HepG2 (cell line): Measurements from ENCODE around the gene HRCT1. TPM values are rescaled to one million over a fixed set of nuclear protein-coding genes. Genes with fewer than 3 reads are reported as not detected.

Experiments
- ATAC-seq: fragments of 200-7000 bp; cut with Tn5 transposase; 3 replicates; pipeline ENCODE4 v1.9.1; 2020; ENCODE audit warnings: mild to moderate bottlenecking, moderate library complexity
- BruUV-seq: library from RNA; stranded (reverse); fragments of 400-500 nt; replicated peaks from 2 replicates; lab custom pipeline; 2021; lab: Mats Ljungman, UMichigan
- CTCF ChIA-PET: fragments of 300-600 bp; formaldehyde crosslinking; extraction: SDS; loops from one replicate; lab custom pipeline; 2021; ENCODE audit warnings: low total read pairs, inconsistent platforms, low intra/inter-chr PET ratio; lab: Yijun Ruan, JAX
- POLR2A ChIA-PET: fragments of 350-600 bp; sonication (Branson Sonifier 250); formaldehyde crosslinking; loops from one replicate; lab custom pipeline; 2020; ENCODE audit warnings: antibody characterized with exemption, inconsistent platforms; lab: Yijun Ruan, JAX
- DNase-seq: peaks from one replicate; pipeline ENCODE4 v3.0.0-alpha.2; 2015; ENCODE audit warnings: low spot score
- FAIRE-seq: peaks from 3 replicates; lab custom pipeline; 2011; peaks lifted over from hg19 to GRCh38; lab: Jason Lieb, UNC
- H2AFZ ChIP-seq: one replicate; pipeline ENCODE4 v1.6.1; 2011; ENCODE audit warnings: low read length, inconsistent platforms
- H3K27ac ChIP-seq: fragments of 300-600 bp; 3 replicates; pipeline ENCODE4 v1.8.0; 2011; ENCODE audit warnings: mixed run types, mild to moderate bottlenecking, mixed read lengths, low read length, inconsistent platforms; ENCODE audit not compliant: insufficient read depth; ENCODE audit errors: extremely low read length
- H3K27me3 ChIP-seq, 2 experiments: fragments of 200-600 bp in 1 of 2; 2 replicates in 1 of 2; 3 replicates in 1 of 2; pipeline versions ENCODE4 v1.6.0 to v1.8.0; 2011; ENCODE audit warnings: low read length in 2 of 2, mild to moderate bottlenecking in 2 of 2, moderate library complexity in 2 of 2, inconsistent platforms in 1 of 2; ENCODE audit not compliant: insufficient read depth in 2 of 2, control insufficient read depth in 1 of 2
- H3K36me3 ChIP-seq, 2 experiments: fragments of 200-600 bp in 1 of 2; replicated peaks in 1 of 2; 2 replicates in 1 of 2; 3 replicates in 1 of 2; pipeline versions ENCODE4 v1.5.1 to v1.8.0; 2011; ENCODE audit warnings: low read length in 2 of 2, inconsistent platforms in 1 of 2; ENCODE audit not compliant: insufficient read depth in 2 of 2, control insufficient read depth in 1 of 2
- H3K4me1 ChIP-seq: 2 replicates; pipeline ENCODE4 v1.5.1; 2012; ENCODE audit warnings: low read length, inconsistent platforms; ENCODE audit not compliant: insufficient read depth
- H3K4me2 ChIP-seq: 2 replicates; pipeline ENCODE4 v1.6.0; 2011; ENCODE audit warnings: low read depth, low read length, inconsistent platforms
- H3K4me3 ChIP-seq, 3 experiments: fragments of 200-600 bp in 1 of 3; sonication (generic), shearing (Covaris generic) in 1 of 3; replicated peaks in 1 of 3; 2 replicates each; pipeline ENCODE4 v1.5.1; 2011 to 2016; ENCODE audit warnings: low read length in 3 of 3, inconsistent platforms in 2 of 3, low read depth in 2 of 3, mild to moderate bottlenecking in 2 of 3, control low read depth in 1 of 3, mixed read lengths in 1 of 3; ENCODE audit not compliant: insufficient read depth in 1 of 3
- H3K79me2 ChIP-seq: one replicate; pipeline ENCODE4 v1.6.1; 2011; ENCODE audit warnings: low read length, inconsistent platforms; ENCODE audit not compliant: insufficient read depth
- H3K9ac ChIP-seq: 2 replicates; pipeline ENCODE4 v1.6.0; 2011; ENCODE audit warnings: mild to moderate bottlenecking, low read depth, low read length, inconsistent platforms; ENCODE audit not compliant: insufficient read depth
- H3K9me3 ChIP-seq: 2 replicates; pipeline ENCODE4 v1.5.1; 2012; ENCODE audit warnings: mild to moderate bottlenecking, low read length
- H4K20me1 ChIP-seq: 2 replicates; pipeline ENCODE4 v1.6.0; 2011; ENCODE audit warnings: inconsistent platforms, mild to moderate bottlenecking, low read length, moderate library complexity; ENCODE audit not compliant: insufficient read depth
- BRD4 ChIP-seq: sonication (generic); formaldehyde crosslinking; IDR thresholded peaks from 2 replicates; pipeline ENCODE4 v1.4.0; 2020; ENCODE audit warnings: missing genetic modification reagents
- HMG20A ChIP-seq: IDR thresholded peaks from 2 replicates; pipeline ENCODE4 v1.6.1; 2016; ENCODE audit warnings: borderline replicate concordance
- MTERF4 ChIP-seq: sonication (generic); formaldehyde crosslinking; IDR thresholded peaks from 2 replicates; pipeline ENCODE4 v1.8.0; 2023; ENCODE audit warnings: mild to moderate bottlenecking, missing genetic modification reagents
- POGK ChIP-seq: sonication (generic); formaldehyde crosslinking; conservative IDR thresholded peaks from 2 replicates; pipeline ENCODE4 v1.8.0; 2022; ENCODE audit warnings: mild to moderate bottlenecking, moderate library complexity, missing genetic modification reagents
- PTBP1 ChIP-seq: fragments of 200-400 bp; formaldehyde crosslinking; IDR thresholded peaks from 2 replicates; pipeline ENCODE4 v1.6.1; 2018; ENCODE audit warnings: low read length, low read depth; ENCODE audit not compliant: poor library complexity, severe bottlenecking
- SALL1 ChIP-seq: sonication (generic); formaldehyde crosslinking; IDR thresholded peaks from 2 replicates; pipeline ENCODE4 v1.8.0; 2022; ENCODE audit warnings: mild to moderate bottlenecking, missing genetic modification reagents
- ZNF30 ChIP-seq: sonication (generic); formaldehyde crosslinking; IDR thresholded peaks from 2 replicates; pipeline ENCODE4 v1.5.0; 2020; ENCODE audit warnings: mild to moderate bottlenecking, missing genetic modification reagents
- WGBS: methylation state at CpG from one replicate; pipeline ENCODE4 v1.1.6; 2017; ENCODE audit warnings: low lambda C conversion rate; 5-methylcytosine and 5-hydroxymethylcytosine counted together
- in situ Hi-C: cut with HindIII; loops from 2 replicates; pipeline ENCODE4 v1.10.0; 2017; ENCODE audit warnings: low pct_unique_long_range_greater_than_20kb; ENCODE audit not compliant: extremely low pct_ligation_motif_present
- intact Hi-C: fragments of 100-400 bp; cut with micrococcal nuclease; formaldehyde crosslinking; loops from one replicate; pipeline ENCODE4 v1.10.0; 2022; ENCODE audit not compliant: unreplicated experiment
- polyA plus RNA-seq, 8 experiments: library from polyadenylated mRNA; depleted of rRNA in 3 of 8; stranded (reverse) in 7 of 8; unstranded in 1 of 8; fragments of >200 nt; fragmentation: Illumina TruSeq in 4 of 8; extraction: Trizol in 4 of 8; gene quantifications; 2 replicates each; pipeline versions ENCODE4 v1.2.1 to v1.2.3, GENCODE V29; 2011 to 2016; ENCODE audit warnings: low read depth in 4 of 8, missing spikeins in 1 of 8, mixed read lengths in 1 of 8; ENCODE audit not compliant: insufficient read depth in 1 of 8
- total RNA-seq, 5 experiments: library from RNA; depleted of rRNA; stranded (reverse); fragments of >200 nt; fragmentation: Illumina TruSeq; extraction: Trizol; gene quantifications; 2 replicates each; pipeline ENCODE4 v1.2.3, GENCODE V29; 2016; ENCODE audit warnings: low read depth in 1 of 5

HRCT1 gene
- total and polyA plus RNA-seq, 2 of the 13 experiments (the other 11 are each of a cell fraction or from before 2014, with no cell fraction given) = 0.13 TPM; not detected in 1

GRCh38 chr9:35870351-35870923 lies 35.6 kb upstream of the HRCT1 start, which contains the start of gene OR13J1:
Gene OR13J1 (minus strand): TSS chr9:35870401. CDS start chr9:35870401, 0 bp downstream.
- intact Hi-C loops (no loop called here), in situ Hi-C loops (no loop called here)
- Histone ChIP-seq H3K4me1 (0 out of 2 replicates have a peak, but pooled peaks cover 5% of the 10 kb centered on the region), H3K27me3 (peaks cover 0 to 9% of the 10 kb centered on the region in 2 experiments; a peak in 1 of 5 replicates), H3K36me3 (no peaks in the 10 kb centered on the region), H2AFZ (no peak within 1 kb of the TSS), H3K9me3 (no peaks in the 10 kb centered on the region), H3K4me3 (no peak within 1 kb of the TSS), H3K79me2 (no peaks in the 10 kb centered on the region), H4K20me1 (no peaks in the 10 kb centered on the region), H3K9ac (no peak within 1 kb of the TSS), H3K27ac (no peak within 1 kb of the TSS), H3K4me2 (no peak within 1 kb of the TSS)
- no peak for FAIRE-seq
- 43% methylated on average over 8 of the region's 8 CpGs for WGBS
- TF ChIP-seq HMG20A (no peak), ZNF30 (CRISPR knock-in tag) (no peak), SALL1 (CRISPR knock-in tag) (no peak), MTERF4 (CRISPR knock-in tag) (no peak), POGK (CRISPR knock-in tag) (no peak), BRD4 (CRISPR knock-in tag) (no peak), PTBP1 (no peak)
- ATAC-seq = no peak
- no TSS peak for BruUV-seq
- POLR2A ChIA-PET = no interaction called here
- CTCF ChIA-PET = no interaction called here
- DNase-seq = no peak
